ENCODE results near the gene AUTS2. TPM values are rescaled to one million over a fixed set of nuclear protein-coding genes. Genes with fewer than 3 reads are reported as not detected.

The AUTS2 gene
- total and polyA plus RNA-seq, 4 experiments from 2014 or later = 3.4 to 35.2 (median 25.5) TPM

GRCh38 chr7:70435634-70436033 is 837.4 kb downstream of the AUTS2 start:
- intact Hi-C loops (cut with micrococcal nuclease) = loop anchor here (10.0 kb wide), 1 partner anchor 241 kb away; no protein-coding TSS in a partner anchor
- no peaks in the 10 kb centered on the region for H3K9me3 ChIP-seq (ENCODE audit: control insufficient read depth in 1 of 2, low read length in 2 of 2)
- Mint-ChIP-seq H3K9me3 (peaks cover 0 to 4% (median 0%) of the 10 kb centered on the region in 8 donors), H3K36me3 (no peaks in the 10 kb centered on the region), H3K27ac (peak overlapping the region in 1 of 7 donors; percentile 64), H3K27me3 (no peaks in the 10 kb centered on the region), H3K4me3 (peak overlapping the region in 1 of 8 donors; percentile 31), H3K4me1 (peaks cover 0 to 9% (median under 1%) of the 10 kb centered on the region in 4 donors)
- no peaks in the 10 kb centered on the region for H3K27me3 ChIP-seq (ENCODE audit: insufficient read depth, low read length)
- no peaks in the 10 kb centered on the region for H3K4me1 ChIP-seq (ENCODE audit: insufficient read depth, low read length)
- no peak for DNase-seq
- ChIA-PET CTCF (ENCODE audit: partially characterized antibody) (interaction anchor here (1.4 kb wide), 1 partner anchor 12 kb away, joined by 4 read pairs; no protein-coding TSS in a partner anchor), POLR2A (ENCODE audit: partially characterized antibody) (no interaction called here)
- no peak overlapping the region for H3K4me3 ChIP-seq (ENCODE audit: low read length in 2 of 2)
- H3K27ac ChIP-seq (ENCODE audit: low read depth, low read length) = no peak overlapping the region
- no peaks in the 10 kb centered on the region for H3K36me3 ChIP-seq (ENCODE audit: insufficient read depth, low read length)

GRCh38 chr7:70436790-70437350 is 838.6 kb downstream of the AUTS2 start:
- Histone ChIP-seq H3K27ac (ENCODE audit: low read depth, low read length) (no peak overlapping the region), H3K4me3 (ENCODE audit: low read length in 2 of 2) (no peak overlapping the region), H3K27me3 (ENCODE audit: insufficient read depth, low read length) (no peaks in the 10 kb centered on the region), H3K4me1 (ENCODE audit: insufficient read depth, low read length) (no peaks in the 10 kb centered on the region), H3K36me3 (ENCODE audit: insufficient read depth, low read length) (no peaks in the 10 kb centered on the region), H3K9me3 (ENCODE audit: control insufficient read depth in 1 of 2, low read length in 2 of 2) (no peaks in the 10 kb centered on the region)
- ChIA-PET POLR2A (ENCODE audit: partially characterized antibody) (interaction anchor here (0.6 kb wide), 1 partner anchor 211 kb away, joined by 3 read pairs; no protein-coding TSS in a partner anchor), CTCF (ENCODE audit: partially characterized antibody) (no interaction called here)
- Mint-ChIP-seq H3K4me3 (no peak overlapping the region), H3K27ac (no peak overlapping the region), H3K4me1 (peaks cover 0 to 9% (median under 1%) of the 10 kb centered on the region in 4 donors), H3K36me3 (no peaks in the 10 kb centered on the region), H3K9me3 (peaks cover 0 to 2% (median 0%) of the 10 kb centered on the region in 8 donors), H3K27me3 (no peaks in the 10 kb centered on the region)
- DNase-seq = no peak
- intact Hi-C loops (cut with micrococcal nuclease) = loop anchor here (10.0 kb wide), 1 partner anchor 242 kb away; no protein-coding TSS in a partner anchor

- Histone ChIP-seq H3K36me3 (ENCODE audit: insufficient read depth, low read length) (no peaks in the 10 kb centered on the region), H3K4me3 (ENCODE audit: low read length in 2 of 2) (no peak overlapping the region), H3K27me3 (ENCODE audit: insufficient read depth, low read length) (no peaks in the 10 kb centered on the region), H3K27ac (ENCODE audit: low read depth, low read length) (no peak overlapping the region), H3K4me1 (ENCODE audit: insufficient read depth, low read length) (no peaks in the 10 kb centered on the region), H3K9me3 (ENCODE audit: control insufficient read depth in 1 of 2, low read length in 2 of 2) (no peaks in the 10 kb centered on the region)
- DNase-seq = no peak
- CTCF ChIA-PET (ENCODE audit: partially characterized antibody) = no interaction called here
- Mint-ChIP-seq H3K9me3 (peaks cover 0 to 4% (median 0%) of the 10 kb centered on the region in 8 donors), H3K4me1 (peaks cover 0 to 5% (median under 1%) of the 10 kb centered on the region in 4 donors), H3K27me3 (no peaks in the 10 kb centered on the region), H3K27ac (no peak overlapping the region), H3K36me3 (no peaks in the 10 kb centered on the region), H3K4me3 (no peak overlapping the region)
- POLR2A ChIA-PET (ENCODE audit: partially characterized antibody) = no interaction called here
- intact Hi-C loops (cut with micrococcal nuclease) = loop anchor here (10.0 kb wide), 1 partner anchor 245 kb away; no protein-coding TSS in a partner anchor
These were observed 841.4 kb downstream of the AUTS2 start for GRCh38 chr7:70439651-70440050.

- H3K27me3 Mint-ChIP-seq = no peaks in the 10 kb centered on the region
These were observed 848.3 kb downstream of the AUTS2 start for GRCh38 chr7:70446448-70447143.

DNA sequence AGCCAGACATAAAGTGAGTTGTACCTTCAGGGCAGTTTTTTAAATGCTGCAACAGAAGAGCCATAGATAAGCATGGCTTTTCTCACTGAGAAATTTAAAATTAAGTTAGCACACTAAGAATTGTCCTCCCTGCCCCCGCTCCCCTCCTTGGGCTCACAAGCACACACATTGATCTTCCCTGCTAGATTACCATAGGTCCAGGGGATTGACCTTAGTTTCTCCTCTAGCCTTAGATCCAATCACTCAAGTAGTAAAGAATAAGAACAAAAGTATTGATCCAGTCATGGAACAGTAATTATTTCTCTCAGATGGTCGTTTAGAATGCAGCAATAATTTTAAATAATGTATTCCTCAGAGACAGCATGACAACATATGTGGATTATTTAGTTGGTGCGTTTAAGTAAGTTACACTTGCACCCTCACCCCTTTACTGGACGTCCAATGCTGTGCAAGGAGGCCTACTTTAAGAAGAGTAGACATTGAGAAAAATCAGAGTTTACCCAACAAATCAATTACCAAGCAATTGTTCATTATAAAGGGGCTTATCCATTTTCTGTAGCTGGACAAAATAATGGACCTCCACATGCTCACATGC is 850.1 kb downstream of the AUTS2 start:
- no peaks in the 10 kb centered on the region for H3K4me1 ChIP-seq (ENCODE audit: insufficient read depth, low read length)
- Mint-ChIP-seq H3K27me3 (no peaks in the 10 kb centered on the region), H3K27ac (no peak overlapping the region), H3K4me1 (no peaks in the 10 kb centered on the region), H3K4me3 (no peak overlapping the region), H3K36me3 (no peaks in the 10 kb centered on the region), H3K9me3 (peaks cover 0 to 2% (median 0%) of the 10 kb centered on the region in 8 donors)
- no peaks in the 10 kb centered on the region for H3K27me3 ChIP-seq (ENCODE audit: insufficient read depth, low read length)
- ChIA-PET POLR2A (ENCODE audit: partially characterized antibody) (no interaction called here), CTCF (ENCODE audit: partially characterized antibody) (no interaction called here)
- no peak for DNase-seq
- no peak overlapping the region for H3K27ac ChIP-seq (ENCODE audit: low read depth, low read length)
- no peak overlapping the region for H3K4me3 ChIP-seq (ENCODE audit: low read length in 2 of 2)
- no peaks in the 10 kb centered on the region for H3K9me3 ChIP-seq (ENCODE audit: control insufficient read depth in 1 of 2, low read length in 2 of 2)
- intact Hi-C loops (cut with micrococcal nuclease) = no loop called here
- no peaks in the 10 kb centered on the region for H3K36me3 ChIP-seq (ENCODE audit: insufficient read depth, low read length)

More at GRCh38 chr7:70446448-70447143, 848.3 kb downstream of the AUTS2 start:
- Mint-ChIP-seq H3K4me3 (no peak overlapping the region), H3K27ac (no peak overlapping the region), H3K9me3 (peaks cover 0 to 2% (median 0%) of the 10 kb centered on the region in 8 donors), H3K4me1 (no peaks in the 10 kb centered on the region), H3K36me3 (no peaks in the 10 kb centered on the region)
- Histone ChIP-seq H3K4me1 (ENCODE audit: insufficient read depth, low read length) (no peaks in the 10 kb centered on the region), H3K27me3 (ENCODE audit: insufficient read depth, low read length) (no peaks in the 10 kb centered on the region), H3K4me3 (ENCODE audit: low read length in 2 of 2) (no peak overlapping the region), H3K9me3 (ENCODE audit: control insufficient read depth in 1 of 2, low read length in 2 of 2) (no peaks in the 10 kb centered on the region), H3K27ac (ENCODE audit: low read depth, low read length) (no peak overlapping the region), H3K36me3 (ENCODE audit: insufficient read depth, low read length) (no peaks in the 10 kb centered on the region)
- CTCF ChIA-PET (ENCODE audit: partially characterized antibody) = no interaction called here
- POLR2A ChIA-PET (ENCODE audit: partially characterized antibody) = interaction anchor here (1.4 kb wide), 1 partner anchor 9 kb away, joined by 3 read pairs; no protein-coding TSS in a partner anchor
- no peak for DNase-seq
- intact Hi-C loops (cut with micrococcal nuclease) = no loop called here

DNA sequence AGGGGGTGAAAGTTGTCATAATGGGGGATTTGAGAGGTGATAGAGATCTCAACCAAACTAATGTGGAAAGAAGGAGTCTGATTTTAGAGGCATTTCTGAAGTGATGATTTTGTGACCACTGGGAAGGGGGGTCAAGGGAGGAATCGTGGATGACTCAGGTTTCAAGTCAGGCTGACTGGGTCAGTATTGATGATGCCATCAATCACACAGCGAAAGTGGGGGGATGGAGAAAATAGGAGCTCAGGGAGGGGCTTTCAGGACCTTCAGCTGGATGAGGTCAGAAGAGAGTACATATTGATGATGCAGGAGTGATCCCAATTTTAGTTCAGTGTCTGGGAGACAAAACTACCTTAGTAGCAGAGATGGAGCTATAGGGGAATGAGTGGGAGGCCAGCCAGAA is 852.5 kb downstream of the AUTS2 start:
- H3K27me3 Mint-ChIP-seq = no peaks in the 10 kb centered on the region
- no peaks in the 10 kb centered on the region for H3K4me1 ChIP-seq (ENCODE audit: insufficient read depth, low read length)
- intact Hi-C loops (cut with micrococcal nuclease) = no loop called here
- H3K4me3 Mint-ChIP-seq = no peak overlapping the region
- no peaks in the 10 kb centered on the region for H3K27me3 ChIP-seq (ENCODE audit: insufficient read depth, low read length)
- ChIA-PET POLR2A (ENCODE audit: partially characterized antibody) (no interaction called here), CTCF (ENCODE audit: partially characterized antibody) (no interaction called here)
- H3K27ac ChIP-seq (ENCODE audit: low read depth, low read length) = no peak overlapping the region
- H3K36me3 ChIP-seq (ENCODE audit: insufficient read depth, low read length) = no peaks in the 10 kb centered on the region
- no peaks in the 10 kb centered on the region for H3K4me1 Mint-ChIP-seq
- H3K9me3 Mint-ChIP-seq = peaks cover 0 to 3% (median 0%) of the 10 kb centered on the region in 8 donors
- H3K27ac Mint-ChIP-seq = no peak overlapping the region
- H3K4me3 ChIP-seq (ENCODE audit: low read length in 2 of 2) = no peak overlapping the region
- no peak for DNase-seq
- H3K9me3 ChIP-seq (ENCODE audit: control insufficient read depth in 1 of 2, low read length in 2 of 2) = no peaks in the 10 kb centered on the region
- H3K36me3 Mint-ChIP-seq = no peaks in the 10 kb centered on the region

GRCh38 chr7:70455925-70456324 is 857.6 kb downstream of the AUTS2 start:
- Mint-ChIP-seq H3K27ac (peak overlapping the region in 2 of 7 donors; percentile 49 to 73), H3K9me3 (peaks cover 0 to 3% (median 0%) of the 10 kb centered on the region in 8 donors), H3K4me3 (peak overlapping the region in 2 of 8 donors; percentile 11 to 35), H3K27me3 (no peaks in the 10 kb centered on the region), H3K4me1 (peaks cover 4 to 33% (median 17%) of the 10 kb centered on the region in 4 donors), H3K36me3 (no peaks in the 10 kb centered on the region)
- ChIA-PET CTCF (ENCODE audit: partially characterized antibody) (interaction anchor here (1.5 kb wide), 1 partner anchor 13 kb away, joined by 3 read pairs; no protein-coding TSS in a partner anchor), POLR2A (ENCODE audit: partially characterized antibody) (interaction anchor here (0.8 kb wide), 1 partner anchor 10 kb away, joined by 3 read pairs; no protein-coding TSS in a partner anchor)
- intact Hi-C loops (cut with micrococcal nuclease) = no loop called here
- no peaks in the 10 kb centered on the region for H3K36me3 ChIP-seq (ENCODE audit: insufficient read depth, low read length)
- H3K27ac ChIP-seq (ENCODE audit: low read depth, low read length) = no peak overlapping the region
- peaks cover 9% of the 10 kb centered on the region for H3K4me1 ChIP-seq (ENCODE audit: insufficient read depth, low read length)
- no peaks in the 10 kb centered on the region for H3K9me3 ChIP-seq (ENCODE audit: control insufficient read depth in 1 of 2, low read length in 2 of 2)
- H3K27me3 ChIP-seq (ENCODE audit: insufficient read depth, low read length) = no peaks in the 10 kb centered on the region
- H3K4me3 ChIP-seq (ENCODE audit: low read length in 2 of 2) = no peak overlapping the region
- DNase-seq = no peak

Data from CD4-positive, alpha-beta memory T cell (primary cell).